Measurements from ENCODE around the gene NBEA.

NBEA gene

DNA sequence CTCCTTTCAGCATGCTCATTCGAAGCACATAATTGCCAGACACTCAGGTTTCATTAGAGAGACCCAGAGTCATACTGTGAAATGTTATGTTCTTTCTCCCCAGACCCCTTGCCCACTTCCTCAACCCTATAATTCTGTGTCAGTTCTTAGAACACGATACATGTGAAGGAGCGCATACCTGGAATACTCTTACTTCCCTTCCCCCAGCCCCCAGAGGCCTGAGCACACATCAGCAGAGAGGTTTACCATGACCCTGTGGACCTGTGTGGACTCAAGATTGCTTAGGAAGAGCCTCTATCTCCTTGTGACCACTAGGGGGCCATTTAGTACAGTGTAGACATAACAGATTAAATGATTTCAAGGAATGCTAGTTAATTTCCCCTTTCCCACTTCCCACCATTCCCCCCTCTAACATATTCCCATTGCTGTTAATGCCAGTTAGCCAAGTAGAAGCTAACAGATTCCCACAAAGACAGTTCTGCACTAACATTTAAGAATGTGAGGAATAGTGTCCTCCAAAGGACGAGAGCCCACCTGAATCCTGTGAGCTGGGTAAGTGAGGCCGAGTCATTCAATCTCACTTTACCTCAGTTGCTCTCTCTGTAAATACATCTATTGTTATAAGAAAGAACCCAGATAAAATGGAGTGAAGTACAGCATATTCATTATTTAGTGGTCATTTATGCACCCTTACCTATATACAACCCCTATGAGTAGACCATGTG is 688.6 kb downstream of the NBEA start:
- TF ChIP-seq, protein P1, sequence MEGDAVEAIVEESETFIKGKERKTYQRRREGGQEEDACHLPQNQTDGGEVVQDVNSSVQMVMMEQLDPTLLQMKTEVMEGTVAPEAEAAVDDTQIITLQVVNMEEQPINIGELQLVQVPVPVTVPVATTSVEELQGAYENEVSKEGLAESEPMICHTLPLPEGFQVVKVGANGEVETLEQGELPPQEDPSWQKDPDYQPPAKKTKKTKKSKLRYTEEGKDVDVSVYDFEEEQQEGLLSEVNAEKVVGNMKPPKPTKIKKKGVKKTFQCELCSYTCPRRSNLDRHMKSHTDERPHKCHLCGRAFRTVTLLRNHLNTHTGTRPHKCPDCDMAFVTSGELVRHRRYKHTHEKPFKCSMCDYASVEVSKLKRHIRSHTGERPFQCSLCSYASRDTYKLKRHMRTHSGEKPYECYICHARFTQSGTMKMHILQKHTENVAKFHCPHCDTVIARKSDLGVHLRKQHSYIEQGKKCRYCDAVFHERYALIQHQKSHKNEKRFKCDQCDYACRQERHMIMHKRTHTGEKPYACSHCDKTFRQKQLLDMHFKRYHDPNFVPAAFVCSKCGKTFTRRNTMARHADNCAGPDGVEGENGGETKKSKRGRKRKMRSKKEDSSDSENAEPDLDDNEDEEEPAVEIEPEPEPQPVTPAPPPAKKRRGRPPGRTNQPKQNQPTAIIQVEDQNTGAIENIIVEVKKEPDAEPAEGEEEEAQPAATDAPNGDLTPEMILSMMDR (IDR thresholded peaks at IDR 0.05; ENCODE audit: low read depth, low read length, missing control alignments) = peak; percentile 84

DNA sequence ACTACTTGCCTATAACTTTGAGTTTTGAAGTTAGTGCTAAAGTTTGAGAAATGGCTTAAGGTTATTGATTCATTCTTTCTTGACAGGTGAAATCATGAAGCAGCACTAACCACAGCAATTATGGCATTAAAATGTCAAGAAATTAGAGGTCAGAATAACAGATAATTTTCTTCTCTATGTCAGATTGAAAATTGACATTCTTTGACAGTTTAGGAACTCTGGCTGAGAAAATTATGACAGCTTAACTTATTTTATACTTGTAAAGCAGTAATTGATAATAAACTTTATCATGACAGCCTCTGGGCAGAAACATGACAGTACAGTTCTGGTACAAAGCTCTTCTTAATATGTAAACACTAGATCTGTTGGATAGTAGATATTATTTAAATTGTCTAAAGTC is 689.6 kb downstream of the NBEA start:
- TF ChIP-seq, protein P1 (IDR thresholded peaks at IDR 0.05; ENCODE audit: low read depth, low read length, missing control alignments) = no peak
- H3K36me3 ChIP-seq (replicated peaks) = no peaks in the 10 kb centered on the region

More for the DNA sequence above, 688.6 kb downstream of the NBEA start:
- Histone ChIP-seq H3K4me3 (ENCODE audit: low read depth, low read length) (no peak overlapping the region), H3K36me3 (replicated peaks) (no peaks in the 10 kb centered on the region), H3K27me3 (replicated peaks) (no peaks in the 10 kb centered on the region), H3K27ac (no peak overlapping the region)
- in situ Hi-C loops (cut with HindIII; ENCODE audit: low pct_ligation_motif_present, low sequenced_read_pairs) = no loop called here
- DNase-seq = peak; percentile 30

DNA sequence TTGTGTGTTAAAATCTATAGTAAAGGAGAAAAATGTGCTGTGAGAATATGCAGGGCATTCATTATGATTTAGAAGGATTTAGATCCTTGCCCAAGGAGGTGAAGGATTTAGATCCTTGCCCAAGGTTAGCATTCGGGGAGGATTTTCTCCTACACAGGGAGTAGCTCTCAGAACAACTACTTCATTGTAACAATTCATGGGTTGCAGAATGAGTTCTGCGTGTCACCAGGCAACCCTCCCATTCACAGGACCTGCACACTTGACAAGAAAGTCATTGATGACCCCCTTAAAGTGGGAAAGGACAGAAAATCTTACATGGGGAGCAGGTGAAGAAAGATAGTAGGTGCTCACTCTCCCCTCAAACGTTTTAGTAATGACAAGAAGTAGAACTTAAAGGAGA is 701.6 kb downstream of the NBEA start:
- H3K27ac ChIP-seq = no peak overlapping the region

More for the DNA sequence above, 689.6 kb downstream of the NBEA start:
- DNase-seq = no peak
- Histone ChIP-seq H3K27me3 (replicated peaks) (no peaks in the 10 kb centered on the region), H3K27ac (no peak overlapping the region), H3K4me3 (ENCODE audit: low read depth, low read length) (no peak overlapping the region)
- in situ Hi-C loops (cut with HindIII; ENCODE audit: low pct_ligation_motif_present, low sequenced_read_pairs) = no loop called here

DNA sequence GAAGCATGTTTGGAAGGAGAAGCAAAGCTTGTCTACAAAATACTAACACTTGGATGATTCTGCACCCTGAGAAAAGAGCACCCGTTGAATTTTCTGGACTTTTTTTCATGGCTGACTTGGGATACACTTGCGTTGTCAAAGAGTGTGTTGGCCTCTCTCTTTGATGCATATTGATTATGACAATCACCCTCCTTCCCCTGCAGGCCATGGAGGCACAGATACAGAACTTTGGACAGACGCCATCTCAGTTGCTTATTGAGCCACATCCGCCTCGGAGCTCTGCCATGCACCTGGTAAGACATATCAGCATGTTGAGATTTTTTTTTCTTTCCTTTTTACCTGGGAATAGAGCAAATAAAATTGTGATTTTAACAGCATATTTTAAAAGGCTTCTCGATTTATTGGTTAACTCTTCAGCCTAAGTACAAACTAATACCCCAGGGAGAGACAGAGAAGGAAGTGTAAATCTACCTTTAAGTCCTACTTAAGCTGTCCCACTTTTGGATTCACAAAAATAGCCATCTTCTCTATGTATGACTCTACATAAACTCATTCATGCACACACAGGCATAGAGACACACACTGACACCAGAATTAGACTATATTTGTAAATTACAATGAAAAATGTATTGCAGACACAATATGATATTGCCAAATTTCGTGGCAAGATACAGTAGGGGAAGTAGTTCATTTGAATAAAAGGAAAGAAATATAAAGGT is 704.1 kb downstream of the NBEA start:
- TF ChIP-seq, protein P1 (IDR thresholded peaks at IDR 0.05; ENCODE audit: low read depth, low read length, missing control alignments) = no peak
- in situ Hi-C loops (cut with HindIII; ENCODE audit: low pct_ligation_motif_present, low sequenced_read_pairs) = no loop called here
- H3K4me3 ChIP-seq (ENCODE audit: low read depth, low read length) = no peak overlapping the region
- no peaks in the 10 kb centered on the region for H3K27me3 ChIP-seq (replicated peaks)
- H3K27ac ChIP-seq = no peak overlapping the region
- DNase-seq = no peak
- no peaks in the 10 kb centered on the region for H3K36me3 ChIP-seq (replicated peaks)

More for the DNA sequence above, 701.6 kb downstream of the NBEA start:
- H3K36me3 ChIP-seq (replicated peaks) = no peaks in the 10 kb centered on the region
- no peaks in the 10 kb centered on the region for H3K27me3 ChIP-seq (replicated peaks)
- DNase-seq = no peak
- H3K4me3 ChIP-seq (ENCODE audit: low read depth, low read length) = no peak overlapping the region
- TF ChIP-seq, protein P1 (IDR thresholded peaks at IDR 0.05; ENCODE audit: low read depth, low read length, missing control alignments) = no peak
- in situ Hi-C loops (cut with HindIII; ENCODE audit: low pct_ligation_motif_present, low sequenced_read_pairs) = no loop called here

DNA sequence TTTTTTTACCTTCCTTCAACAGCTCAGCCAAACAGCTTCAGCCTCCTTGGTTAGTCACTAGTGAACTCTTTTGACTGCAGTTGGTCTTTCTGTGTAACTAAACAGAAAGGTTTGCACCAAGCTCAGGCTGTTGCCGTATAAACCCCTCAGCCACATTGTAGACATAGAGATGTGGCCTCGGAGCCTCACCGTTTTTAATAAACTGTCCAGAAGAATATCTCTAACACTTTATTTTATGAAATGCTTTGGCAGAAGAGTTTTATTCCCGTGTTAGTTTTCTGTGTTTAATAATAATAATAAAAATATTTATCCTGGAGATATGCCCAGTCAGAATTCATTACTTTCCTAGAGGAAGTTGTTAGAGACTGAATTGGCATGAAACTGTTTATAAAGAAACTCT is 706.1 kb downstream of the NBEA start:
- TF ChIP-seq, protein P1 (IDR thresholded peaks at IDR 0.05; ENCODE audit: low read depth, low read length, missing control alignments) = no peak
- Histone ChIP-seq H3K27me3 (replicated peaks) (no peaks in the 10 kb centered on the region), H3K27ac (no peak overlapping the region), H3K4me3 (ENCODE audit: low read depth, low read length) (no peak overlapping the region), H3K36me3 (replicated peaks) (no peaks in the 10 kb centered on the region)
- DNase-seq = peak; percentile 46
- in situ Hi-C loops (cut with HindIII; ENCODE audit: low pct_ligation_motif_present, low sequenced_read_pairs) = no loop called here

Measured in brain microvascular endothelial cell (primary cell).